GM21381 (cell line): ENCODE measurements around the gene VGLL2.

Source experiments
- ATAC-seq: cut with Tn5 transposase; IDR thresholded peaks from one replicate; pipeline ENCODE4 v1.9.1; 2021; ENCODE audit warnings: mild to moderate bottlenecking, moderate library complexity; ENCODE audit not compliant: unreplicated experiment

VGLL2 gene

DNA sequence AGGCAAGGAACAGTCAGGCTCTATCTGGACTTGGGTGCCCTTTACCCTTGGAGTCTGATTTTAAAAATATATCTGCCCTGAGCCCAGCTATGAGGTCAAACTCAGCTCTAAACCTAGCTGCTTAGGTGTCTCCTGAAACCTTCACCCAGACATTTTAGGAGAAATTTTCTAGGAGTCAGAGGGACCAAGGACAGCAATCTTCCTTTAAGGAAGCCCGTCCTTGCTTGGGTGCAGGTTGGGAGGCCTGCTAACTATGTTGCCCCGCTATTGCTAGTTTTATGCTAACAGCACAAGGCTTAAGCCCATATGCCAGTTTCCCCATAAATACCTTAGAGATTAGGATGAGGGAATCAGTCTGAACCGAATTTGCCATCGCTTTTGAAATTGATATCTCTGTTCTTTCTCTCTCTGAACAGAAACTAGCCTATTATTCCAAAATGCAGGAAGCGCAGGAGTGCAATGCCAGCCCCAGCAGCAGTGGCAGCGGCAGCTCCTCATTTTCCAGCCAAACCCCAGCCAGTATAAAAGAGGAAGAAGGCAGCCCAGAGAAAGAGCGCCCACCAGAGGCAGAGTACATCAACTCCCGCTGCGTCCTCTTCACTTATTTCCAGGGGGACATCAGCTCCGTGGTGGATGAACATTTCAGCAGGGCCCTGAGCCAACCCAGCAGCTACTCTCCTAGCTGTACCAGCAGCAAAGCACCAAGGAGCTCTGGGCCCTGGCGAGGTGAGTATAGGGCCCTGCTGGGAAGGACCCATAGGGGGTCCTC lies 2.6 kb downstream of the VGLL2 start:
- no peak for ATAC-seq

DNA sequence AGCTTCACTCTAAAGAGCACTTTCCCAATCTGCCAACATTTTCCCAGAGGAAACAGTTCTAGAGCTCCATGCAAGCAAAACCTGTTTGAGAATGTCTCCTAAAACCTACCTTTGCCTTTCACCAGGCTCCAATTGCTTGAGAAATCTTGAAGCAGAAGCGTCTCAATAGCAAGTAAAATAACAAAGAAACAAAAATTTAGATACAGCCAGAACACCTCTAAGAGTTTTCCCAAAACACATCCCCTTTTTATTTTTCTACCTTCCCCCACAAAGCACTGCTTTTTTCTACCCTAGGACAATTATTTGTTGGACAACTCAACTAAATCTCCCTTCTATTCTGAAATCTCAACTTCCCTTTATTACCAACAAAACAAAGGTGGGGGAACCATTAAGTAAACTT lies 3.6 kb downstream of the VGLL2 start:
- ATAC-seq = no peak

DNA sequence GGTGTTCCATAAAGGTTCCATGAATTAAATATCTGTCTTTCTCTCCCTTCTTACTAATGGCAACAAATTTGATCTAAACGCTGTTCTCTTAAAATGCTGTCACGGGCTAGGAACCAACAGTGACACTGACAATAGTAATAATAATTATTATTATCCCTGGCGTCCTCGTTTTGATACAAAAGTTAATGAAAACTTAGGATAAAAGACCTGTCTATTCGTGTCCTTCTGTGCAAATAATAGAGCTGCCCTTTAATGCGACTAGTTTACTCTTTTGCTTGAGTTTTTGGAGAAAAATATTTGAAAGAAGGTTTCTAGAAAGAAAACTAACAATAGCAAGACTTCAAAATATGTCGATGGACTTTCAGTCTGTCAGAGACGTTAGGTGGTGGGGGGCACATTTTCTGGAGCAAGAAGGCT lies 4.3 kb downstream of the VGLL2 start:
- ATAC-seq = no peak

DNA sequence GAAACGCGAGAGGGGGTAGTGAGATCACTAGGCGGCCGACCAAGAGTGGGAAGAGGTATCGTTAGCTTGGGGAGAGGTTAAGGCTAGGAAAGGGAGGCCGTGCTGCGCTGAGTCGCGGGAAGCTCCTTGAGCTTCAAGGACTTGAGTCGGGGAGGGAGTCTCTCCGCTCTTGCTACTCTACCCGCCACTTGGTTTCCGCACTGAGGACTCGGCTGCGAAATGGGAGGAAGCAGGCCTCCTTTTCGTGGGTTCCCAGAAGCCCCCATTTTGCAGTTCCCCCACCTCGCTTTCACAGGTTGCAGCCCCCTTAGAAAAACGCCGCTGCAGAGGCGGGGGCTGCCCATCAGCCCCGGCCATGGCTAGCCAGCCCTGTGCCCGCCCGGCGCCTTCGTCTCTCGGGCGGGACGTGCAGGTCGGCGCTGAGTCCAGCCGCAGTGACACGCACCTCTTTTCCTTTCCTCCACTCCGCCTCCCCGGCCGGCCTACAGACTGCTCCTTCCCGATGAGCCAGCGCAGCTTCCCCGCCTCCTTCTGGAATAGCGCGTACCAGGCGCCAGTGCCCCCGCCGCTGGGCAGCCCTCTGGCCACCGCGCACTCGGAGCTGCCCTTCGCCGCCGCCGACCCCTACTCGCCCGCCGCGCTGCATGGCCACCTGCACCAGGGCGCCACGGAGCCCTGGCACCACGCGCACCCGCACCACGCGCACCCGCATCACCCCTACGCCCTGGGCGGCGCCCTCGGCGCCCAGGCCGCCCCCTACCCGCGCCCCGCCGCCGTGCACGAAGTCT lies 4.9 kb downstream of the VGLL2 start:
- ATAC-seq = no peak

GRCh38 chr6:117270843-117271507 lies 5.6 kb downstream of the VGLL2 start:
- ATAC-seq = no peak

- no peak for ATAC-seq
These were observed 6.9 kb downstream of the VGLL2 start for GRCh38 chr6:117272032-117272866.

- ATAC-seq = no peak
These were observed 7.5 kb downstream of the VGLL2 start for GRCh38 chr6:117272891-117273290.

- ATAC-seq = no peak
These were observed 9.8 kb downstream of the VGLL2 start for GRCh38 chr6:117275205-117275604.

GRCh38 chr6:117275711-117276110 lies 10.4 kb downstream of the VGLL2 start:
- no peak for ATAC-seq

GRCh38 chr6:117276778-117277316 lies 11.5 kb downstream of the VGLL2 start:
- ATAC-seq = no peak

- no peak for ATAC-seq
These were observed 15.6 kb downstream of the VGLL2 start for GRCh38 chr6:117280922-117281321.

- ATAC-seq = no peak
These were observed 22.8 kb downstream of the VGLL2 start for GRCh38 chr6:117288083-117288715.

- ATAC-seq = no peak
These were observed 25.0 kb downstream of the VGLL2 start for GRCh38 chr6:117290173-117290846.

DNA sequence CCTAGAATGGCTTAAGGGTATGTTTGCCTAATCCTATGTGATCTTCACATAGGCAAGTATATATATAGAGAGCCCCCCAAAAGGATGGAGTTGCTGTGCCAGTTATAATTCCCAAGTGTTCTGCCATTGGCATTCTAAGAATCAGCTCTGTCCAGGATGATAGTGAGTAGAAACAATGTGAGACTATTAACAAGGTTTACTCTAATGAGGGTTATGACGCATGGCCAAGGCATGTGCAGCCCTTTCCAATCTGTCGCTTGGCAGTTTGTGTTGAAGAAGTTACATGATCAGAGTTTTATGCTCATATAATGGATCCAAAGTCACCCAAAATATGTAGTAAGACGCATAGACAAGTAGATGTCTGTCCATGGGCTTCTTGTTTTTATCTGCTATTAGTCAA lies 33.6 kb downstream of the VGLL2 start:
- no peak for ATAC-seq

GRCh38 chr6:117303323-117303722 lies 38.0 kb downstream of the VGLL2 start:
- no peak for ATAC-seq

DNA sequence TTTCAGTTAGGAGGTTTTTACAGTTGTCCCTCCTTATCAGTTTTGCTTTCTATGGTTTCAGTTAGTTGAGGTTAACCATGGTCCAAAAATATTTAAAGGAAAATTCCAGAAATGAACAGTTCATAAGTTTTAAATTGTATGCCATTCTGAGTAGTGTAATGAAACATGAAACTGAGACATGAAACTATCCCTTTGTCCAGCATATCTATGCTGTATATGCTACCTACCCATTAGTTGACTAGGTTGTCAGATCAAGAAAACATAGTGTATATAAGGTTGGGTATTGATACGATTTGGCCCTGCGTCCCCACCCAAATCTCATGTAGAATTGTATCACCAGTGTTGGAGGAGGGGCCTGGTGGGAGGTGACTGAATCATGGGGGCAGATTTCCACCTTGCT lies 39.1 kb downstream of the VGLL2 start:
- ATAC-seq = no peak

GRCh38 chr6:117306227-117306790 lies 41.0 kb downstream of the VGLL2 start:
- ATAC-seq = no peak

- ATAC-seq = no peak
These were observed 42.3 kb downstream of the VGLL2 start for GRCh38 chr6:117307655-117308054.

DNA sequence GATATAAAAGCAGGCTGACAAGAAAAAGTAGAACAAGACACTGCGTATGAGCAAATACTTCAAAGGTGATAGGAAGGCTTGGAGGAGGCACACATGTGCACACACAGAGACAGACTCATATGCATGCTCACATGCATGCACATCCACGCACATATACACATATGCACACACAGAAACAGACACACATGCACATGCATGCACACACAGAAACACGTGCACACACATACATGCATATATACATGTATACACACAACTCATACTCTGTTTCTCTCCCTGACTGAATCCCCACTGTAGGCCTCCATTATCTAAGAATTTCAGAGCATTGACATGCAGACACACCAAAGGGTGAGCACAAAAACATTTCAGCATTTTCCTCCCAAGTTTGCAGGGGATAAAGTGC lies 43.7 kb downstream of the VGLL2 start:
- ATAC-seq = no peak
